Ovary (tissue), 9 donors: Measurements from ENCODE around the gene FGG. TPM values are rescaled to one million over a fixed set of nuclear protein-coding genes. Genes with fewer than 3 reads are reported as not detected.

Source experiments
- DNase-seq, 5 donors: peaks; one replicate each; pipeline ENCODE4 v3.0.0-alpha.2; 2019 to 2020
- H3K27ac ChIP-seq, 2 donors: fragments of 200-600 bp; one replicate each; pipeline versions ENCODE4 v1.5.1 to v1.8.0; 2019 to 2022
- H3K27me3 ChIP-seq: fragments of 200-600 bp; one replicate; pipeline ENCODE4 v1.8.0; 2022
- H3K36me3 ChIP-seq: fragments of 200-600 bp; sonication (generic); one replicate; pipeline ENCODE4 v1.5.1; 2019
- H3K4me1 ChIP-seq: one replicate; pipeline ENCODE4 v1.8.1; 2013; ENCODE audit warnings: mild to moderate bottlenecking, moderate library complexity; ENCODE audit not compliant: insufficient read depth
- H3K4me3 ChIP-seq: fragments of 200-600 bp; sonication (generic); one replicate; pipeline ENCODE4 v1.5.1; 2017
- H3K9me3 ChIP-seq, 2 donors: fragments of 200-600 bp in 1 of 2; sonication (generic) in 1 of 2; one replicate each; pipeline versions ENCODE4 v1.5.1 to v1.8.1; 2013 to 2019; ENCODE audit warnings: mild to moderate bottlenecking in 1 of 2, moderate library complexity in 1 of 2
- CTCF ChIP-seq, 3 donors: fragments of 450-650 bp in 2 of 3; fragments of 200-600 bp in 1 of 3; IDR thresholded peaks; one replicate each; pipeline versions ENCODE4 v1.5.1 to v1.8.0; 2016 to 2022; ENCODE audit warnings: antibody characterized with exemption in 3 of 3, mild to moderate bottlenecking in 1 of 3
- EP300 ChIP-seq: sonication (generic); formaldehyde crosslinking; IDR thresholded peaks from one replicate; pipeline ENCODE4 v1.6.1; 2017; ENCODE audit warnings: antibody characterized with exemption
- POLR2A ChIP-seq: fragments of 450-650 bp; IDR thresholded peaks from one replicate; pipeline ENCODE4 v1.6.1; 2017; ENCODE audit warnings: antibody characterized with exemption, mild to moderate bottlenecking, moderate library complexity
- WGBS, 3 donors: extraction: QIAGEN DNeasy Blood & Tissue Kit in 1 of 3; methylation state at CpG; one replicate each; pipeline versions ENCODE4 v1.1.5 to v1.1.7; 2013 to 2017; 5-methylcytosine and 5-hydroxymethylcytosine counted together
- intact Hi-C, 4 donors: fragments of 100-400 bp; cut with DNase I; formaldehyde crosslinking; loops; one replicate each; pipeline versions ENCODE4 v1.11.0 to v1.15.1; 2022 to 2023
- polyA plus RNA-seq, 2 donors: library from polyadenylated mRNA; stranded (reverse); fragments of 200-250 nt in 1 of 2; fragments of 350-450 nt in 1 of 2; fragmentation: Illumina TruSeq in 1 of 2; extraction: RNeasy Lipid Tissue Mini Kit (QIAGEN cat#74804) in 1 of 2; gene quantifications; one replicate each; pipeline ENCODE4 v1.2.3, GENCODE V29; 2013 to 2014
- total RNA-seq, 7 donors: library from RNA; depleted of rRNA in 2 of 7; stranded (reverse); fragments of >200 nt in 2 of 7; fragmentation: NEBNext Ultra II Directional in 3 of 7; extraction: Animal tissue kit (Norgen Biotek cat#: 25700) in 3 of 7; gene quantifications; one replicate each; pipeline versions ENCODE4 v1.1.0 to v1.2.4, GENCODE V29; 2016 to 2023
- donor health status: DM: no; HTN: no; CAD: no; lungs with moderate emphysema.
- donor health status: DM: no; HTN: no; CAD: no.
- donor health status: Bipolar disorder and iron deficiency.
- donor health status: DM: yes; HTN: yes; CAD: no.
- donor health status: DM: no; HTN: no; CAD: no.
- donor health status: DM: yes; HTN: yes; CAD: no.

FGG gene
- total and polyA plus RNA-seq, 9 donors: 0.24 to 23.1 (median 1.8) TPM; not detected in 1

- no peaks in the 10 kb centered on the region for H3K36me3 ChIP-seq
- H3K4me1 ChIP-seq: no peaks in the 10 kb centered on the region
- H3K27me3 ChIP-seq: no peaks in the 10 kb centered on the region
- no peak overlapping the region for H3K4me3 ChIP-seq
- no peak overlapping the region for H3K27ac ChIP-seq
- WGBS, 3 donors: 58 to 70% (median 64%) methylated on average over 4 of the region's 4 CpGs
- H3K9me3 ChIP-seq: no peaks in the 10 kb centered on the region
- TF ChIP-seq POLR2A (no peak), EP300 (no peak), CTCF (IDR thresholded peaks at IDR 0.05) (no peak)
- intact Hi-C loops: no loop called here
- no peak for DNase-seq
Measured at GRCh38 chr4:154610582-154610981, 1.9 kb downstream of the FGG start.

GRCh38 chr4:154609532-154609931 lies 2.9 kb downstream of the FGG start:
- Histone ChIP-seq H3K4me3 (no peak overlapping the region), H3K36me3 (no peaks in the 10 kb centered on the region), H3K4me1 (no peaks in the 10 kb centered on the region), H3K27ac (no peak overlapping the region), H3K9me3 (no peaks in the 10 kb centered on the region), H3K27me3 (no peaks in the 10 kb centered on the region)
- TF ChIP-seq POLR2A (no peak), EP300 (no peak), CTCF (IDR thresholded peaks at IDR 0.05) (no peak)
- DNase-seq: no peak
- intact Hi-C loops: no loop called here
- WGBS, 3 donors: 81 to 85% (median 81%) methylated on average over 4 of the region's 4 CpGs

- WGBS, 3 donors: 75 to 88% (median 80%) methylated on average over 3 of the region's 3 CpGs
Measured at GRCh38 chr4:154608361-154609252, 3.8 kb downstream of the FGG start.

More at GRCh38 chr4:154608361-154609252, 3.8 kb downstream of the FGG start:
- Histone ChIP-seq H3K27ac (no peak overlapping the region), H3K27me3 (no peaks in the 10 kb centered on the region), H3K4me1 (no peaks in the 10 kb centered on the region), H3K36me3 (no peaks in the 10 kb centered on the region), H3K9me3 (no peaks in the 10 kb centered on the region), H3K4me3 (no peak overlapping the region)
- intact Hi-C loops: no loop called here
- TF ChIP-seq EP300 (no peak), CTCF (IDR thresholded peaks at IDR 0.05) (no peak), POLR2A (no peak)
- no peak for DNase-seq
